ENCODE data around the gene DUSP16.
"Not testable (repeated sequence)": the region's sequence is repeated elsewhere in the genome, so short reads cannot be mapped to it uniquely, and the experiment has no call there.

- not testable (repeated sequence) for TF ChIP-seq CTCF, EZH2phosphoT487 (IDR thresholded peaks at IDR 0.05; ENCODE audit: low read length)
These were observed 18.1 kb upstream of the DUSP16 start for GRCh38 chr12:12580716-12581115.

Measured in MM.1S (cell line).